SK-N-SH (cell line): Measurements from ENCODE around the gene NDUFB6. TPM values are rescaled to one million over a fixed set of nuclear protein-coding genes. Genes with fewer than 3 reads are reported as not detected.
"Not testable (repeated sequence)": the region's sequence is repeated elsewhere in the genome, so short reads cannot be mapped to it uniquely, and the experiment has no call there.

Source experiments
- CTCF ChIA-PET: fragments of 300-600, 350-600 bp; formaldehyde crosslinking; extraction: SDS; loops from one replicate; lab custom pipeline; 2021; lab: Yijun Ruan, JAX
- POLR2A ChIA-PET: fragments of 350-600 bp; sonication (Branson Sonifier 250); formaldehyde crosslinking; extraction: SDS; loops from one replicate; lab custom pipeline; 2020; ENCODE audit warnings: antibody characterized with exemption, inconsistent platforms; lab: Yijun Ruan, JAX
- DNase-seq: peaks from one replicate; pipeline ENCODE4 v3.0.0; 2012
- H2AFZ ChIP-seq: fragments of 200-600 bp; sonication (generic); 2 replicates; pipeline ENCODE4 v1.8.1; 2016; ENCODE audit warnings: antibody characterized with exemption, mild to moderate bottlenecking, low read depth
- H3F3A ChIP-seq: fragments of 200-600 bp; sonication (generic); replicated peaks from 2 replicates; pipeline ENCODE3; 2016; ENCODE audit warnings: antibody characterized with exemption, mild to moderate bottlenecking; ENCODE audit not compliant: insufficient read depth
- H3K27ac ChIP-seq, 2 experiments: fragments of 200-500 bp in 1 of 2; fragments of 200-600 bp in 1 of 2; sonication (Bioruptor generic) in 1 of 2; sonication (generic), shearing (Covaris generic) in 1 of 2; 2 replicates each; pipeline versions ENCODE4 v1.5.1 to v1.6.1; 2014 to 2016; ENCODE audit warnings: low read depth in 2 of 2, inconsistent platforms in 1 of 2, low read length in 1 of 2, mild to moderate bottlenecking in 1 of 2, mixed read lengths in 1 of 2
- H3K27me3 ChIP-seq: fragments of 200-600 bp; sonication (generic), shearing (Covaris generic); 2 replicates; pipeline ENCODE4 v1.6.1; 2016; ENCODE audit warnings: mixed run types; ENCODE audit not compliant: insufficient read depth
- H3K36me3 ChIP-seq, 2 experiments: fragments of 200-500 bp in 1 of 2; fragments of 200-600 bp in 1 of 2; sonication (Bioruptor generic) in 1 of 2; sonication (generic) in 1 of 2; replicated peaks in 1 of 2; 2 replicates each; pipeline versions ENCODE3 to v1.5.1; 2014 to 2016; ENCODE audit warnings: low read length in 1 of 2, mild to moderate bottlenecking in 1 of 2; ENCODE audit not compliant: insufficient read depth in 2 of 2, control insufficient read depth in 1 of 2
- H3K4me1 ChIP-seq, 2 experiments: fragments of 200-500 bp in 1 of 2; fragments of 200-600 bp in 1 of 2; sonication (Bioruptor generic) in 1 of 2; sonication (generic), shearing (Covaris generic) in 1 of 2; 2 replicates each; pipeline versions ENCODE4 v1.5.1 to v1.6.1; 2014 to 2016; ENCODE audit warnings: low read depth in 1 of 2, low read length in 1 of 2, mixed run types in 1 of 2; ENCODE audit not compliant: insufficient read depth in 2 of 2, control insufficient read depth in 1 of 2
- H3K4me2 ChIP-seq: fragments of 200-600 bp; sonication (generic), shearing (Covaris generic); 2 replicates; pipeline ENCODE4 v1.6.1; 2017; ENCODE audit warnings: mixed run types
- H3K4me3 ChIP-seq, 2 experiments: fragments of 200-500 bp in 1 of 2; fragments of 200-600 bp in 1 of 2; sonication (Bioruptor generic) in 1 of 2; sonication (generic), shearing (Covaris generic) in 1 of 2; 2 replicates each; pipeline versions ENCODE4 v1.5.1 to v1.8.1; 2014 to 2016; ENCODE audit warnings: low read depth in 2 of 2, inconsistent platforms in 1 of 2, low read length in 1 of 2, mild to moderate bottlenecking in 1 of 2, mixed read lengths in 1 of 2, moderate library complexity in 1 of 2
- H3K79me2 ChIP-seq: fragments of 200-600 bp; sonication (generic); 2 replicates; pipeline ENCODE4 v1.8.1; 2017; ENCODE audit warnings: mild to moderate bottlenecking; ENCODE audit not compliant: insufficient read depth
- H3K9ac ChIP-seq: fragments of 200-600 bp; sonication (generic); 2 replicates; pipeline ENCODE4 v1.6.1; 2017; ENCODE audit warnings: mixed run types
- H3K9me2 ChIP-seq: fragments of 200-600 bp; sonication (generic); 2 replicates; pipeline ENCODE4 v1.6.1; 2017; ENCODE audit warnings: mixed run types
- H3K9me3 ChIP-seq: fragments of 200-600 bp; sonication (generic); 2 replicates; pipeline ENCODE4 v1.6.1; 2017; ENCODE audit warnings: mixed run types, mild to moderate bottlenecking, moderate library complexity
- H4K20me1 ChIP-seq: fragments of 200-600 bp; sonication (generic); 2 replicates; pipeline ENCODE4 v1.6.1; 2017; ENCODE audit warnings: mild to moderate bottlenecking, mixed run types; ENCODE audit not compliant: insufficient read depth
- CHD2 ChIP-seq: fragments of 150-350 bp; IDR thresholded peaks from 2 replicates; pipeline ENCODE4 v1.6.1; 2018; ENCODE audit warnings: low read length; ENCODE audit not compliant: partially characterized antibody
- FOSL2 ChIP-seq: IDR thresholded peaks from 2 replicates; pipeline ENCODE4 v1.4.0; 2012; ENCODE audit warnings: low read depth, mild to moderate bottlenecking, moderate library complexity, borderline replicate concordance
- FOXJ3 ChIP-seq: sonication (generic); formaldehyde crosslinking; IDR thresholded peaks from 2 replicates; pipeline ENCODE4 v1.5.1; 2020; ENCODE audit warnings: mild to moderate bottlenecking, missing genetic modification reagents
- MXI1 ChIP-seq: IDR thresholded peaks from 2 replicates; pipeline ENCODE4 v1.6.1; 2012; ENCODE audit warnings: mild to moderate bottlenecking, low read depth, low read length, improper control_type of control experiment
- POLR2AphosphoS5 ChIP-seq: IDR thresholded peaks from 2 replicates; pipeline ENCODE4 v1.6.1; 2012; ENCODE audit warnings: low read depth, low read length
- RXRA ChIP-seq: IDR thresholded peaks from 2 replicates; pipeline ENCODE4 v1.4.0; 2012; ENCODE audit warnings: low read depth, mild to moderate bottlenecking, borderline replicate concordance
- TCF12 ChIP-seq: IDR thresholded peaks from 2 replicates; pipeline ENCODE4 v1.4.0; 2012
- TEAD4 ChIP-seq: IDR thresholded peaks from 2 replicates; pipeline ENCODE4 v1.4.0; 2012; ENCODE audit warnings: mild to moderate bottlenecking, borderline replicate concordance; ENCODE audit not compliant: insufficient read depth
- YY1 ChIP-seq: IDR thresholded peaks from 2 replicates; pipeline ENCODE4 v1.4.0; 2012; ENCODE audit warnings: low read depth, mild to moderate bottlenecking
- WGBS: methylation state at CpG from one replicate; pipeline ENCODE4 v1.1.6; 2017; ENCODE audit warnings: low lambda C conversion rate; 5-methylcytosine and 5-hydroxymethylcytosine counted together
- polyA plus RNA-seq, 3 experiments: library from polyadenylated mRNA; depleted of rRNA; stranded (reverse); fragments of >200 nt; gene quantifications; 2 replicates each; pipeline ENCODE4 v1.2.3, GENCODE V29; 2012
- TF ChIP-seq, protein P1 (sequence below): fragments of 200-600 bp; sonication (generic); IDR thresholded peaks from 2 replicates; pipeline ENCODE4 v1.6.1; 2017; ENCODE audit warnings: antibody characterized with exemption, mild to moderate bottlenecking, moderate library complexity
- TF ChIP-seq, protein P2 (sequence below): IDR thresholded peaks from 2 replicates; pipeline ENCODE4 v1.6.1; 2012; ENCODE audit warnings: mild to moderate bottlenecking, low read depth, low read length, moderate library complexity

The NDUFB6 gene
- polyA plus RNA-seq, 1 of the 3 experiments (the other 2 are of a cell fraction) = 96.2 TPM

DNA sequence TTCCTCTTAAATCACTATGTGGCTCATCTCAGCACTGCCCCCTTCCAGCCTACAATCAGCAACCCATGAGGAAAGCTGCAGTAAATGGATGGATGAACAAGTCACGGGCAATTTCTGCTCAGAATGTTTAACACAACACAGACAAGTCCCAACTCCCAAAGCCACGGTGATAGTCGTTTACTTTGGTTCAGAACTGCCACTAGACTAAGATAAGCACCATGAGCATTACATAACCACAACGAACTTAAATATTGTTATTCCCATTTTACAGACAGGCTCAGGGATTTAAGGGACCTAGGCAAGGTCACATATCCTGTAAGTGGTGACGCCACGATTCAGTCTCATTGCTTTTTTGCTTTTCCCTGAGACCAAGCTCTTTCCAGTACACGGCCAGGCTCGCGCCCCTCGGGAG, 22.8 kb downstream of the NDUFB6 start:
- H3K27ac ChIP-seq = peak overlapping the region; percentile 85 to 97
- DNase-seq = peak; percentile 44
- H3K9me2 ChIP-seq = no peaks in the 10 kb centered on the region
- no peaks in the 10 kb centered on the region for H3K9me3 ChIP-seq
- peaks cover 45% of the 10 kb centered on the region for H4K20me1 ChIP-seq
- peak; percentile 12; the same call in 1 of the 2 replicates for TF ChIP-seq MXI1
- no peak for TF ChIP-seq FOXJ3 (CRISPR knock-in tag)
- TF ChIP-seq, protein P1, sequence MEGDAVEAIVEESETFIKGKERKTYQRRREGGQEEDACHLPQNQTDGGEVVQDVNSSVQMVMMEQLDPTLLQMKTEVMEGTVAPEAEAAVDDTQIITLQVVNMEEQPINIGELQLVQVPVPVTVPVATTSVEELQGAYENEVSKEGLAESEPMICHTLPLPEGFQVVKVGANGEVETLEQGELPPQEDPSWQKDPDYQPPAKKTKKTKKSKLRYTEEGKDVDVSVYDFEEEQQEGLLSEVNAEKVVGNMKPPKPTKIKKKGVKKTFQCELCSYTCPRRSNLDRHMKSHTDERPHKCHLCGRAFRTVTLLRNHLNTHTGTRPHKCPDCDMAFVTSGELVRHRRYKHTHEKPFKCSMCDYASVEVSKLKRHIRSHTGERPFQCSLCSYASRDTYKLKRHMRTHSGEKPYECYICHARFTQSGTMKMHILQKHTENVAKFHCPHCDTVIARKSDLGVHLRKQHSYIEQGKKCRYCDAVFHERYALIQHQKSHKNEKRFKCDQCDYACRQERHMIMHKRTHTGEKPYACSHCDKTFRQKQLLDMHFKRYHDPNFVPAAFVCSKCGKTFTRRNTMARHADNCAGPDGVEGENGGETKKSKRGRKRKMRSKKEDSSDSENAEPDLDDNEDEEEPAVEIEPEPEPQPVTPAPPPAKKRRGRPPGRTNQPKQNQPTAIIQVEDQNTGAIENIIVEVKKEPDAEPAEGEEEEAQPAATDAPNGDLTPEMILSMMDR = peak; percentile 28; the same call in 1 of the 2 replicates
- H3K9ac ChIP-seq = peak overlapping the region; percentile 85
- no peaks in the 10 kb centered on the region for H3K27me3 ChIP-seq
- POLR2A ChIA-PET = interaction anchor here (0.9 to 1.1 kb wide), 5 partner anchors 22 to 475 kb away, joined by 3 to 4 read pairs (median 3); partner anchors contain the start of genes ACO1, APTX, DNAJA1 and NDUFB6
- CTCF ChIA-PET = interaction anchor here (0.6 to 5.4 kb wide), 10 partner anchors 9 to 475 kb away, joined by 3 to 51 read pairs (median 4); partner anchors contain the start of genes ACO1, DNAJA1, NDUFB6 and RIGI
- H3K4me1 ChIP-seq = peaks cover 0 to 2% of the 10 kb centered on the region in 2 experiments; a peak in 2 of 4 replicates
- peaks cover 84% of the 10 kb centered on the region for H3K79me2 ChIP-seq
- WGBS = 4% methylated on average over 10 of the region's 10 CpGs
- peak overlapping the region; percentile 98 for H3K4me2 ChIP-seq
- H2AFZ ChIP-seq = no peak overlapping the region
- H3K4me3 ChIP-seq = peak overlapping the region; percentile 91 to 94
- peaks cover 25% of the 10 kb centered on the region for H3F3A ChIP-seq
- H3K36me3 ChIP-seq = peaks cover 9 to 10% of the 10 kb centered on the region in 2 experiments

DNA sequence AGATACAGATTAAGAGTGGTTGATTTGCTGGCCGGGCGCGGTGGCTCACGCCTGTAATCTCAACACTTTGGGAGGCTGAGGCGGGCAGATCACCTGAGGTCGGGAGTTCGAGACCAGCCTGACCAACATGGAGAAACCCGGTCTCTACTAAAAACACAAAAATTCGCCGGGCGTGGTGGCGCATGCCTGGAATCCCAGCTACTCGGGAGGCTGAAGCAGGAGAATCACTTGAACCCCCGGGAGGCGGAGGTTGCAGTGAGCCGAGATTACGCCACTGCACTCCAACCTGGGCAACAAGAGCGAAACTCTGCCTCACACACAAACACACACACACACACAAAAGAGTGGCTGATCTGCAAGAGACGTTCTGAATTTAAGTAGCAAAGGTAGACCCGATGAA, 24.7 kb downstream of the NDUFB6 start:
- H3K4me2 ChIP-seq, H2AFZ ChIP-seq, H3K27ac ChIP-seq, H3K27me3 ChIP-seq, POLR2A ChIA-PET, H3K9ac ChIP-seq, H3K9me3 ChIP-seq, H3K4me1 ChIP-seq, H3K4me3 ChIP-seq, H3K9me2 ChIP-seq, DNase-seq: not testable (repeated sequence)
- peaks cover 51% of the 10 kb centered on the region for H4K20me1 ChIP-seq
- CTCF ChIA-PET = interaction anchor here (1.4 to 5.4 kb wide), 3 partner anchors 33 to 169 kb away, joined by 4 to 51 read pairs (median 4); no protein-coding TSS in a partner anchor
- H3K36me3 ChIP-seq = peaks cover 18 to 19% of the 10 kb centered on the region in 2 experiments
- 94% methylated on average over 20 of the region's 20 CpGs for WGBS
- H3F3A ChIP-seq = peaks cover 22% of the 10 kb centered on the region
- peaks cover 89% of the 10 kb centered on the region for H3K79me2 ChIP-seq

DNA sequence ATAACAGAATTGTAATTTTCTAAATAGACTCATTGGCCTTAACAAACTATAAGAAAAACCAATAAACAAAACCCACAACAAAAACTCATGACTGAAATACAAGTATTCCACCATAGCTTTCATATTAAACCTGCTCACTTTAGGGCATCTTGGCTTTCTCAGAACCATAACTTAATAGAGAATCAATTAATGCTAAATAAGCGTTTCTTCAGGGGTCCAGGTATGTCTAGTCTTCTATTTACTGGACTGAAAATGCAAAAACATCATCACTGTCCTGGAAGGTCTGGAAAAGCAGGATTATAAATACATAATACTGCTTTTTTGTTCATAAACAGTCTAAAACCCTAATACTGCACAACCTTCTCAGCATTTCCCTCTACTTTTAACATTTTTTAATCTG, 27.1 kb downstream of the NDUFB6 start:
- Histone ChIP-seq H3K36me3 (peaks cover 37 to 42% of the 10 kb centered on the region in 2 experiments), H3F3A (peaks cover 8% of the 10 kb centered on the region), H3K9ac (no peak overlapping the region), H3K4me3 (no peak overlapping the region), H3K4me2 (no peak overlapping the region), H2AFZ (no peak overlapping the region), H3K27me3 (no peaks in the 10 kb centered on the region), H3K9me2 (no peaks in the 10 kb centered on the region), H3K9me3 (no peaks in the 10 kb centered on the region), H3K4me1 (peaks cover 0 to 2% of the 10 kb centered on the region in 2 experiments; a peak in 2 of 4 replicates), H3K79me2 (peaks cover 99% of the 10 kb centered on the region), H4K20me1 (peaks cover 51% of the 10 kb centered on the region), H3K27ac (no peak overlapping the region)
- WGBS = 94% methylated on average over 1 of the region's 1 CpG
- DNase-seq = no peak
- ChIA-PET POLR2A (interaction anchor here (0.6 to 2.1 kb wide), 2 partner anchors 10 to 481 kb away, joined by 3 to 5 read pairs; no protein-coding TSS in a partner anchor), CTCF (interaction anchor here (2.7 to 4.1 kb wide), 2 partner anchors 20 to 167 kb away, joined by 14 to 33 read pairs; partner anchors contain the start of gene RIGI)
- TF ChIP-seq, protein P1 = no peak
- no peak for TF ChIP-seq TEAD4
- TF ChIP-seq, protein P2, sequence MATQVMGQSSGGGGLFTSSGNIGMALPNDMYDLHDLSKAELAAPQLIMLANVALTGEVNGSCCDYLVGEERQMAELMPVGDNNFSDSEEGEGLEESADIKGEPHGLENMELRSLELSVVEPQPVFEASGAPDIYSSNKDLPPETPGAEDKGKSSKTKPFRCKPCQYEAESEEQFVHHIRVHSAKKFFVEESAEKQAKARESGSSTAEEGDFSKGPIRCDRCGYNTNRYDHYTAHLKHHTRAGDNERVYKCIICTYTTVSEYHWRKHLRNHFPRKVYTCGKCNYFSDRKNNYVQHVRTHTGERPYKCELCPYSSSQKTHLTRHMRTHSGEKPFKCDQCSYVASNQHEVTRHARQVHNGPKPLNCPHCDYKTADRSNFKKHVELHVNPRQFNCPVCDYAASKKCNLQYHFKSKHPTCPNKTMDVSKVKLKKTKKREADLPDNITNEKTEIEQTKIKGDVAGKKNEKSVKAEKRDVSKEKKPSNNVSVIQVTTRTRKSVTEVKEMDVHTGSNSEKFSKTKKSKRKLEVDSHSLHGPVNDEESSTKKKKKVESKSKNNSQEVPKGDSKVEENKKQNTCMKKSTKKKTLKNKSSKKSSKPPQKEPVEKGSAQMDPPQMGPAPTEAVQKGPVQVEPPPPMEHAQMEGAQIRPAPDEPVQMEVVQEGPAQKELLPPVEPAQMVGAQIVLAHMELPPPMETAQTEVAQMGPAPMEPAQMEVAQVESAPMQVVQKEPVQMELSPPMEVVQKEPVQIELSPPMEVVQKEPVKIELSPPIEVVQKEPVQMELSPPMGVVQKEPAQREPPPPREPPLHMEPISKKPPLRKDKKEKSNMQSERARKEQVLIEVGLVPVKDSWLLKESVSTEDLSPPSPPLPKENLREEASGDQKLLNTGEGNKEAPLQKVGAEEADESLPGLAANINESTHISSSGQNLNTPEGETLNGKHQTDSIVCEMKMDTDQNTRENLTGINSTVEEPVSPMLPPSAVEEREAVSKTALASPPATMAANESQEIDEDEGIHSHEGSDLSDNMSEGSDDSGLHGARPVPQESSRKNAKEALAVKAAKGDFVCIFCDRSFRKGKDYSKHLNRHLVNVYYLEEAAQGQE = no peak
- TF ChIP-seq YY1 = no peak
- TF ChIP-seq FOSL2 = no peak
- TF ChIP-seq CHD2 = no peak
- TF ChIP-seq RXRA = no peak
- TF ChIP-seq POLR2AphosphoS5 = no peak
- no peak for TF ChIP-seq TCF12
